ENCODE data around the gene OS9.
A peak's percentile ranks its signal among the peaks of the same experiment; 100 is the strongest.

DNA sequence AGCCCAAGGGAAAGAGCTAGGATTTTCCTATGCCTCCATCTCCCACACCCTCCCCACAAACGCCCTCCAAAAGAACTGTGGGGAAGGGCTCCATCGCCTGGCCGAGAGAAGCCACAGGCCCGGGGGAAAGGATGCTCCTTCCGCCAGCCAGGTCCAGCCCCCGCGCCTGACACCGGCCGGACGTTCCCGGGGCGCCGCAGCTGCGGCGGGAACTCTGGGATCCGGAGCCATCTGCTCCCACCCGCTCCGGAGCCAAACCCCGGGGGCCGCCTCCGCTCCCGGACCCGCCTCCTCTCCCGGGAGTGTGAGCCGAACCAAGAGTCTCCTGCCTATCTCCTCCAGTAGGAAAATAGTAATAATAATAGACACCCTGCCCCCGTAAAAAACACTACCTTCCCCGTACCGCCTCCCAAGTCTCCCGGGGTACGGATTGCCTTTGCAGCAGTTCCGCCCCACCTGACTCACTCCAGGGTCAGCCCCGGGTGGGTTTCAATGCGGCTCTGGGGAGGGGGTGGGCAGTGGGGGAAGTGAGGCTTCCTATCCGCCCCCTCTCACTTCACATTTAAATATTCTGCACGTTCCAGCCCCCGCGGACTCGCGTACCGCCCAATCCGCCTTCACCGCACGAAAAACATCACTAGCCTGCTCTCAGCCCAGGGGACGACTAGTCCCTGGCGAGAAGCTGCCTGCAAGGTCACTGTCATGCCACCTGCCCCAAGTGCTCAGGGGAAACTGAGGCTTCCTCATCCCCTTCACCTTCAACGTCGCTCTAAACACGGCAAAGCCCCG, 42.2 kb downstream of the OS9 start:
- peak; percentile 46 for TF ChIP-seq CTCF (IDR thresholded peaks at IDR 0.05)
- TF ChIP-seq TP53 (CRISPR knock-in tag; IDR thresholded peaks at IDR 0.05), result no peak

Measured in A549 (cell line).